Thymus (tissue), 11 donors: ENCODE results near the gene HPD. TPM values are rescaled to one million over a fixed set of nuclear protein-coding genes. Genes with fewer than 3 reads are reported as not detected.

Experiments
- DNase-seq, 9 donors: peaks; one replicate each; pipeline ENCODE4 v3.0.0-alpha.2; 2013; ENCODE audit warnings: low spot score in 9 of 9, low read depth in 6 of 9, missing footprints in 1 of 9
- H3K27ac ChIP-seq, 2 donors: one replicate each; pipeline ENCODE4 v1.5.1; 2013; ENCODE audit warnings: control low read depth in 1 of 2, low read depth in 1 of 2, low read length in 1 of 2, mild to moderate bottlenecking in 1 of 2, moderate library complexity in 1 of 2
- H3K27me3 ChIP-seq, 2 donors: one replicate each; pipeline ENCODE4 v1.5.1; 2013; ENCODE audit warnings: low read length in 1 of 2; ENCODE audit not compliant: control insufficient read depth in 2 of 2, insufficient read depth in 1 of 2
- H3K36me3 ChIP-seq, 2 donors: one replicate each; pipeline ENCODE4 v1.5.1; 2013; ENCODE audit warnings: low read length in 1 of 2, mild to moderate bottlenecking in 1 of 2, moderate library complexity in 1 of 2; ENCODE audit not compliant: control insufficient read depth in 2 of 2, insufficient read depth in 2 of 2
- H3K4me1 ChIP-seq, 2 donors: one replicate each; pipeline ENCODE4 v1.5.1; 2013; ENCODE audit warnings: low read length in 2 of 2; ENCODE audit not compliant: control insufficient read depth in 2 of 2, insufficient read depth in 2 of 2
- H3K4me3 ChIP-seq, 2 donors: one replicate each; pipeline ENCODE4 v1.5.1; 2013; ENCODE audit warnings: low read length in 2 of 2, control low read depth in 1 of 2, mild to moderate bottlenecking in 1 of 2
- H3K9me3 ChIP-seq, 2 donors: one replicate each; pipeline ENCODE4 v1.5.1; 2013; ENCODE audit warnings: low read length in 1 of 2, mild to moderate bottlenecking in 1 of 2; ENCODE audit not compliant: control insufficient read depth in 2 of 2, insufficient read depth in 1 of 2
- WGBS: extraction: QIAGEN DNeasy Blood & Tissue Kit; methylation state at CpG from one replicate; pipeline ENCODE4 v1.1.7; 2013; 5-methylcytosine and 5-hydroxymethylcytosine counted together
- polyA plus RNA-seq: library from polyadenylated mRNA; stranded (reverse); fragments of 200-250 nt; gene quantifications from one replicate; pipeline ENCODE4 v1.2.3, GENCODE V29; 2013
- total RNA-seq: library from RNA; stranded (reverse); fragments of 120-200 nt; gene quantifications from one replicate; pipeline ENCODE4 v1.2.4, GENCODE V29; 2013
- donor health status: healthy.

HPD gene
- total and polyA plus RNA-seq, 2 donors: 0.19 to 0.87 TPM

DNA sequence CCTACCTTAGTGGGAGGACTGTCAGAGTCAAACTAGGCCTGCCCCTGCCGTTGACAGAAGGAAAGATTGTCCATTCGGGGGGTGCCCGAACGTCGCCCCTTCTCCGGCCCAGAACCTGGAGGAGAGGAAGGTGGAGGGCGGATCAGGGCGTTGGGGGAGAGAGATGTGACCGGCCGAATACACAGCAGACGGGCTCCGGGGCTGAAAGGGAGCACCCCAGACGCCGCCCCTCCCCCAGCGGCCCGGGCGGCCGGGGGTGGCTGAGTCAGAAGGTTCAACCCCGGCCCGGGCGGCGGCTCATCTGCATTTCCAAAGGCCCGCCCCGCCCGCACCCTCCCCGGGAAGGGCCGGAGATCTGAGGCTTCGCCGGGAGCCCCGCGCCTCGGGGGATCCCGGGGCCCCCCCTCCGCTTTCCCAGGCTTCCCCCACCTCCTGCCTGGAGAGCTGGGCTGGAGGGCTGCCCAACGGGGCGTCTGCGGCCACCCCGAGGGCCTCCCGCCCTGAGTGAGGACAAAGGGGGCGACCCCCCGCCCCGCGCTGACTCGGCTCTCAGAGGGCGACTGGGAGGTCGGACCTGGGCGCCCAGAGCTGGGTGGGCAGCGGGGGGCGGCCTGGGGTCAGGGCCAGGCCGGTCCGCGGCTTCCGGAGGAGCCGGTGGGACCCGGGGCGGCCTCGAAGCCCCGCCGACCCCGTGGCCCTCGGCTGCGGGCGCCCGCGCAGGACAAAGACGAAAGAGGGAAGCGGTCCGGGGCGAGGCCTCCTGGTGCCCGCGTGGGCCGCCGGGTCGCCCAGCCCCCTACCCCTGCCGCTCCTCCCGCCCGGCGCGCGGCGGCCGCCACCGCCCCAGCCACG, 58.6 kb downstream of the HPD start:
- peaks cover 29 to 41% of the 10 kb centered on the region in 2 donors for H3K36me3 ChIP-seq
- under 1% methylated on average over 84 of the region's 84 CpGs for WGBS
- H3K4me3 ChIP-seq: peak overlapping the region; percentile 87 to 100
- DNase-seq: peak in 1 of 9 donors; percentile 77
- H3K9me3 ChIP-seq: peaks cover 0 to 2% of the 10 kb centered on the region in 2 donors
- no peaks in the 10 kb centered on the region for H3K27me3 ChIP-seq
- H3K27ac ChIP-seq: peak overlapping the region; percentile 95 to 100
- peaks cover 22 to 43% of the 10 kb centered on the region in 2 donors for H3K4me1 ChIP-seq

- peak overlapping the region; percentile 87 to 100 for H3K4me3 ChIP-seq
- peaks cover 29 to 51% of the 10 kb centered on the region in 2 donors for H3K4me1 ChIP-seq
- peaks cover 0 to 2% of the 10 kb centered on the region in 2 donors for H3K9me3 ChIP-seq
- peak in 1 of 9 donors; percentile 73 for DNase-seq
- WGBS: 22% methylated on average over 30 of the region's 30 CpGs
- no peaks in the 10 kb centered on the region for H3K27me3 ChIP-seq
- peaks cover 30 to 45% of the 10 kb centered on the region in 2 donors for H3K36me3 ChIP-seq
- H3K27ac ChIP-seq: peak overlapping the region; percentile 95 to 100
These were observed 59.4 kb downstream of the HPD start for GRCh38 chr12:121799156-121799841.

DNA sequence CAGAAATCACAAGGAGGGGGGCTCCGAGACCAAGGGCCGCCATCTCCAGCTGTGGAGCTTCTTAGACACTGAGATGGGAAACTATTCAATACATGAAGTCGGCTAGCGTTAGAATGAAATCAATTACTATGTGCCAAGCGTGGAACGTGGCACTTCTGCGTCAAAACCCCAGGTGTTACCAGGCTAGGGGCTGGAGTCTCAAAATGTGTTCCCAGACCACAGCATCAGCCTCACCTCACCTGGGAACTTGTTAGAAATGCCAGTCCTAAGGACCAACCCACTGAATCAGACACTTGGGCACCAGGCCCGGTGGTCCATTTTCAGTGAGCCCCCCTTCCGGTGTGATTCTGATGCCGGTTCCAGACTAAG, 59.9 kb downstream of the HPD start:
- DNase-seq: no peak
- peaks cover 29 to 56% of the 10 kb centered on the region in 2 donors for H3K4me1 ChIP-seq
- H3K36me3 ChIP-seq: peaks cover 30 to 45% of the 10 kb centered on the region in 2 donors
- no peaks in the 10 kb centered on the region for H3K27me3 ChIP-seq
- peak overlapping the region; percentile 85 to 95 for H3K27ac ChIP-seq
- 88% methylated on average over 10 of the region's 10 CpGs for WGBS
- peak overlapping the region; percentile 87 to 100 for H3K4me3 ChIP-seq
- peaks cover 0 to 6% of the 10 kb centered on the region in 2 donors for H3K9me3 ChIP-seq

DNA sequence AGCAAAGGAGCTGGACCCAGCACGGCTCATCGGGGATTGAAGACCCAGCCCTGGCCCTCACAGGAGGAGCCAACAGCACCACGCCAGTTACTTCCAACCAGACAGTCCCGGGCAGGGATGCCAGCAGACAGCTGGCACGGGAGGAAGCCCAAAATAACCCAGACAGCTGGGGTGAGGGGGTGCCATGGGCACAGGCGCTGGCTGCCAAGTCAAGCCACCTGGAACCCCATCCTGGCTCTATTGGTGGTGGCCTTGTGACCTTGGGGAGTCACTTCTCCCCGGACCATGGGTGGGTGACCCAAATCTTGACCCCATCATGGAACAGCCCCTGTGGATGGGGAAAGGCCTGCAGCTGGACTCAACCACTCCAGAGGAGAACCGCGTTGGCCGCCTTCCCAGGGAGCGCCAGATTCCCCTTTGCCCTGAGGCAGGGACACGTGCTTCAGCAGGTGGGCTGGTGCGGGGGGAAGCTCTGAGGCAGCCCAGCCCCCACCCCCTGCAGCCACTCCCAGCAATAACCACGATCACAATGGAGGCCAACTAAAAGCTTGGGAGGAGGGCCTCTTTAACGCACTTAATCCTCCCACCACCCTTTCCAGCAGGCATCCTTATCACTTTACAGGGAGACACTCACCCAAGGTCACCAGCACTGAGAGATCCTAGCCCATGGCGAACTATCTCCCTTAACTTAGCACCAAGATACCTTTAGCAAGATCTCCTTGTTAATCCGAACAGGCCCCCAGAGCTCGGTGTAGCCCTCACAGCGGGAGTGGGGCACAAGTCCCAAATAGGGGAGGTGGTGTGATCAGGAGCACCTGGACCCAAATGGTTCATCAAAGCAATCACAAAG, 60.5 kb downstream of the HPD start:
- Histone ChIP-seq H3K36me3 (peaks cover 30 to 45% of the 10 kb centered on the region in 2 donors), H3K4me1 (peaks cover 29 to 61% of the 10 kb centered on the region in 2 donors), H3K9me3 (peaks cover 0 to 8% of the 10 kb centered on the region in 2 donors), H3K27me3 (no peaks in the 10 kb centered on the region), H3K27ac (peak overlapping the region; percentile 11 to 95), H3K4me3 (peak overlapping the region; percentile 87 to 100)
- 39% methylated on average over 19 of the region's 19 CpGs for WGBS
- peak in 1 of 9 donors; percentile 49 for DNase-seq

- H3K4me1 ChIP-seq: peaks cover 32 to 71% of the 10 kb centered on the region in 2 donors
- peaks cover 0 to 13% of the 10 kb centered on the region in 2 donors for H3K9me3 ChIP-seq
- WGBS: 91% methylated on average over 39 of the region's 39 CpGs
- no peak for DNase-seq
- H3K36me3 ChIP-seq: peaks cover 30 to 49% of the 10 kb centered on the region in 2 donors
- peak overlapping the region in 1 of 2 donors; percentile 23 for H3K27ac ChIP-seq
- no peak overlapping the region for H3K4me3 ChIP-seq
- no peaks in the 10 kb centered on the region for H3K27me3 ChIP-seq
These were observed 61.6 kb downstream of the HPD start for GRCh38 chr12:121796855-121797751.

- DNase-seq: peak in 5 of 9 donors; percentile 85 to 94 (median 92)
- Histone ChIP-seq H3K27me3 (no peaks in the 10 kb centered on the region), H3K4me1 (peaks cover 45 to 88% of the 10 kb centered on the region in 2 donors), H3K27ac (peak overlapping the region; percentile 88 to 95), H3K36me3 (peaks cover 30 to 57% of the 10 kb centered on the region in 2 donors), H3K4me3 (peak overlapping the region; percentile 69 to 70), H3K9me3 (peaks cover 0 to 13% of the 10 kb centered on the region in 2 donors)
- WGBS: 53% methylated on average over 15 of the region's 15 CpGs
These were observed 63.4 kb downstream of the HPD start for GRCh38 chr12:121795034-121795968.

DNA sequence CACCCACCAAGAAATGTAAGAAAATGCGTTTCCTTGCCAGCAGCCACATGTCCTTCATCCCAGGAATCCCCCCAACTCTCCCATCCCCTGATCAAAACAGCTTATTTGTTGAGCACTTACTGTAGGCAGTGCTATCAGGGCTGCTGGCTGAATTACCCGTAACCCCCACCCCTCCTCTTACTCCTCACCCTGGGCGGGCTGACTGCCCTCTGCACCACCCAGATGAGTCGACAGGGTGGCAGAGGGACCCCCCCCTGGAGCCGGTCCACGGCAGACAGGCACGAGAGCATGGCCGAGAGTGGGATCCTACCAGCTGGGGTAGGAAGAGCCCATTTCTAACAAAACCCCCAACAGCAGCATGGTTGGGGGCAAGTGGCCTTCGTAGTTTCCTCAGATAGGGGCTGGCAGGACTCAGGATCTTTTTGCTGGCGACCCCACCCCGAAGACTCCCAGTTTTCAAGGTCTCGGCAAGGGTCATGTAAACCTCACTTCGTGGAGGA, 64.1 kb downstream of the HPD start:
- H3K9me3 ChIP-seq: peaks cover 0 to 13% of the 10 kb centered on the region in 2 donors
- H3K27me3 ChIP-seq: no peaks in the 10 kb centered on the region
- DNase-seq: peak in 1 of 9 donors; percentile 53
- H3K4me1 ChIP-seq: peaks cover 50 to 95% of the 10 kb centered on the region in 2 donors
- peak overlapping the region; percentile 88 to 95 for H3K27ac ChIP-seq
- WGBS: 5% methylated on average over 13 of the region's 13 CpGs
- peaks cover 30 to 57% of the 10 kb centered on the region in 2 donors for H3K36me3 ChIP-seq
- peak overlapping the region; percentile 69 to 70 for H3K4me3 ChIP-seq
